GM19043 (cell line): ENCODE data around the gene TRIM45.
"Not testable (repeated sequence)": the region's sequence is repeated elsewhere in the genome, so short reads cannot be mapped to it uniquely, and the experiment has no call there.

Source experiments
- ATAC-seq: cut with Tn5 transposase; IDR thresholded peaks from one replicate; pipeline ENCODE4 v1.9.1; 2021; ENCODE audit warnings: low read depth; ENCODE audit not compliant: unreplicated experiment

The TRIM45 gene

DNA sequence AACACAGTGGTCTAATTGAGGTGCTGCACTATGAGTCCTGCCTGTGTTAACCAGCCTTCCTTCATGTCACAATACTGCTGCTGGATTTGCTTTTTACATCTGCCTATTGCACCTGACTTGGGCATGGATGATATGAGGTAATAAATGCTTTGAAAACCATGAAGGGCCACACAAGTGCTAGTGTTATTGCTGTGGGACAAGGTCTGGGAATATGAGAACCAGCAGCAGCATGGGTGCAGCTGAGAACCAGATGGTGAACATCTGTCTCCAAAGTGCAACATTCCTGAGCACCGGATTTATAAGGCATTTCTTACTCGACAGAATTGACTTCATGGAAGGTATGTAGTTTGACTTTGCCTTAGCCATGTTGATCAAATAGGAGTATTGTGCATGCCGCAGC, 16.6 kb downstream of the TRIM45 start:
- no peak for ATAC-seq

DNA sequence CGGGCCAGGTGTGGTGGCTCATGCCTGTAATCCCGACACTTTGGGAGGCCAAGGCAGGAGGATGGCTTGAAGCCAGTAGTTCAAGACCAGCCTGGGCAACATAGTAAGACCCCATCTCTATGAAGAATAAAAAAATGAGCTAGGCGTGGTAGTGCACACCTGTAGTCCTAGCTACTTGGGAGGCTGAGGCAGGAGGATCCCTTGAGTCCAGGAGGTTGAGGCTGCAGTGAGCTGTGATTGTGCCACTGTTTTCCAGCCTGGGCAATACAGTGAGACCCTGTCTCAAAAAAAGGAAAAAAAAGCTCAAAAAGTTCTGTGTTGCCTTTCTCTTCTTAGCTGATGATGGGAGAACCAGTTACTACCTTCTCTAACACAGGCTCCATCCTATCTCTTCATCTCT, 19.7 kb downstream of the TRIM45 start:
- not testable (repeated sequence) for ATAC-seq

GRCh38 chr1:117101334-117101733, 20.2 kb downstream of the TRIM45 start:
- no peak for ATAC-seq

DNA sequence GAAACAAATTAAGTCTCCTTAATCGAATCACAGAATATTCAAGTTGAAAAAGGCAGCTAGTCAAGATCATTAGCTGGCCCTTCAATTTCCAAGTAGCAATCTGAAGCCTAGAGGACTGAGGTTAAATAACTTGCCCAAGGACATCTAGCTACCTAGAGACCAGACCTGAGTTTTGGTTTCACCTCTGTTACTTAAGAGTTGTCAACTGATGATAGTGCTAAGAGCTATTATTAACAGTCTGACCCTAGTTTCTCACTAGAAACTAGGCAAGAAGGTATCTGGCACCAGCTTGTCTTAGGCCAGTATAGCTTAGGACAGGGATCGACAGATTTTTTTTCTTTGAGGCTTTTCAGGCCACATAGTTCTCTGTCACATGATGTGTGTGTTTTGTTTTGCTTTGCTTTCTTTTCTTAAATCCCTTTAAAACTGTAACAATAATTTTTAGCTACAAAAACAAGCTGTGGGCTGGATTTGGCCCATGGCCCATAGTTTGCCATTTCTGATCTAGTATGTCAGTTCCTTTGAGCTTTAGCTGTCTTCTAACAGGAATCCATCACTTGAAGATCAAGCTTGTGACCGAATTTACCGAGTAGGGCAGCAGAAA, 23.2 kb downstream of the TRIM45 start:
- no peak for ATAC-seq

- no peak for ATAC-seq
Measured at GRCh38 chr1:117097443-117097842, 24.1 kb downstream of the TRIM45 start.

GRCh38 chr1:117096951-117097408, 24.6 kb downstream of the TRIM45 start:
- no peak for ATAC-seq

- ATAC-seq, result no peak
Measured at GRCh38 chr1:117094841-117095604, 26.5 kb downstream of the TRIM45 start.

- peak; percentile 95 for ATAC-seq
Measured at GRCh38 chr1:117093870-117094621, 27.5 kb downstream of the TRIM45 start.

- ATAC-seq, result no peak
Measured at GRCh38 chr1:117093091-117093534, 28.4 kb downstream of the TRIM45 start.

GRCh38 chr1:117092594-117092993, 29.0 kb downstream of the TRIM45 start:
- ATAC-seq, result no peak

- ATAC-seq, result no peak
Measured at GRCh38 chr1:117089996-117090395, 31.6 kb downstream of the TRIM45 start.

- ATAC-seq, result no peak
Measured at GRCh38 chr1:117087686-117088085, 33.9 kb downstream of the TRIM45 start.

DNA sequence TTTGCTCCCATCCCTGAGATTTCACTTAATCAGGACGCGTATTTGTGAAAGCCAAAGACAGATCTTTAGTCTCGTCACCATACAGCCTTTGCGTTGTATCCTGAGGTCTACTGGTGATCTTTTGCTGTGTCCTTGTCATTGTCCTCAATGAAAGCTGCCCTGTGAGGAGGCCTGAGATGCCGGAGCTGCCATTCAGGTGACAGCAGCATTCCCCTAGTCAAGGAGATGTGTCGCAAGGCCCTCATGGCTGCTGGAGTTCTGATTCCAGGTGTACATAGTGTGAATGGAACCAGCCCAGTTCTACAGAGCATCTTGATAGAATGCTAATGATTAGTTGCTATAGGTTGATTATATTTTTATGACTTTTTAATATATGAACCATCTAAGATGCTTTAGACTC, 37.3 kb downstream of the TRIM45 start:
- no peak for ATAC-seq

GRCh38 chr1:117079737-117080136, 41.8 kb downstream of the TRIM45 start:
- no peak for ATAC-seq

GRCh38 chr1:117077267-117077666, 44.3 kb downstream of the TRIM45 start:
- ATAC-seq, result no peak

- no peak for ATAC-seq
Measured at GRCh38 chr1:117076648-117077047, 44.9 kb downstream of the TRIM45 start.

- ATAC-seq, result no peak
Measured at GRCh38 chr1:117070124-117070523, 51.4 kb downstream of the TRIM45 start.

GRCh38 chr1:117069220-117069844, 52.2 kb downstream of the TRIM45 start:
- ATAC-seq, result no peak

GRCh38 chr1:117068580-117068979, 53.0 kb downstream of the TRIM45 start:
- no peak for ATAC-seq

GRCh38 chr1:117067533-117068370, 53.8 kb downstream of the TRIM45 start:
- no peak for ATAC-seq
